K562 (cell line): ENCODE data around the gene PDLIM7. TPM values are rescaled to one million over a fixed set of nuclear protein-coding genes. Genes with fewer than 3 reads are reported as not detected.

Source experiments
- BRCA1 ChIP-seq, 2 experiments: fragments of 450-650 bp in 1 of 2; sonication (generic) in 1 of 2; formaldehyde crosslinking in 1 of 2; IDR thresholded peaks; 2 replicates each; pipeline versions ENCODE4 v1.5.0 to v1.6.1; 2017 to 2020; ENCODE audit warnings: mild to moderate bottlenecking in 1 of 2, missing genetic modification reagents in 1 of 2
- BRD9 ChIP-seq: fragments of 450-650 bp; IDR thresholded peaks from 2 replicates; pipeline ENCODE4 v1.6.1; 2018; ENCODE audit warnings: low read depth; ENCODE audit not compliant: partially characterized antibody
- BRF1 ChIP-seq: IDR thresholded peaks from 3 replicates; pipeline ENCODE4 v1.6.1; 2011; ENCODE audit warnings: borderline replicate concordance, mild to moderate bottlenecking; ENCODE audit not compliant: insufficient read length; ENCODE audit errors: extremely low read depth
- ESRRA ChIP-seq: fragments of 450-650 bp; IDR thresholded peaks from 2 replicates; pipeline ENCODE4 v1.6.1; 2014; ENCODE audit warnings: low read depth, mild to moderate bottlenecking, moderate library complexity, borderline replicate concordance
- GABPA ChIP-seq: fragments of 200-800 bp; sonication (Bioruptor generic); conservative IDR thresholded peaks from 2 replicates; pipeline ENCODE4 v1.6.1; 2016; ENCODE audit warnings: low read depth, missing genetic modification characterization, missing compliant biosample characterization
- GMEB1 ChIP-seq: fragments of 250-450 bp; sonication (Bioruptor Pico); IDR thresholded peaks from 2 replicates; pipeline ENCODE4 v1.4.0; 2020; ENCODE audit warnings: mild to moderate bottlenecking
- IFI16 ChIP-seq: fragments of 250-450 bp; sonication (Bioruptor Pico); IDR thresholded peaks from 2 replicates; pipeline ENCODE4 v2.1.2; 2022; ENCODE audit warnings: mild to moderate bottlenecking, inconsistent platforms
- MITF ChIP-seq: IDR thresholded peaks from 2 replicates; pipeline ENCODE4 v1.6.1; 2014; ENCODE audit warnings: antibody characterized with exemption
- PCBP1 ChIP-seq: fragments of 200-400 bp; formaldehyde crosslinking; IDR thresholded peaks from 2 replicates; pipeline ENCODE4 v1.6.1; 2018; ENCODE audit warnings: mild to moderate bottlenecking, low read depth, low read length; ENCODE audit not compliant: poor library complexity, severe bottlenecking
- PHF21A ChIP-seq: fragments of 450-650 bp; IDR thresholded peaks from 2 replicates; pipeline ENCODE4 v1.6.1; 2017; ENCODE audit warnings: low read depth, borderline replicate concordance
- PHF8 ChIP-seq: fragments of 200-600 bp; sonication (generic); IDR thresholded peaks from 2 replicates; pipeline ENCODE4 v1.6.1; 2012; ENCODE audit warnings: mixed run types, mild to moderate bottlenecking, inconsistent platforms, low read length, moderate library complexity, borderline replicate concordance
- PKNOX1 ChIP-seq: fragments of 450-650 bp; IDR thresholded peaks from 2 replicates; pipeline ENCODE4 v1.6.1; 2016
- RNF219 ChIP-seq: fragments of 250-450 bp; sonication (Bioruptor Pico); IDR thresholded peaks from 2 replicates; pipeline ENCODE4 v1.5.0; 2022; ENCODE audit warnings: mild to moderate bottlenecking
- SMARCE1 ChIP-seq: fragments of 450-650 bp; IDR thresholded peaks from 2 replicates; pipeline ENCODE4 v1.7.1; 2016; ENCODE audit warnings: mild to moderate bottlenecking
- SRSF9 ChIP-seq: fragments of 200-400 bp; formaldehyde crosslinking; IDR thresholded peaks from 2 replicates; pipeline ENCODE4 v1.6.1; 2017; ENCODE audit warnings: low read depth, low read length, borderline replicate concordance
- XRCC5 ChIP-seq: fragments of 200-400 bp; formaldehyde crosslinking; IDR thresholded peaks from 2 replicates; pipeline ENCODE4 v1.6.1; 2017; ENCODE audit warnings: low read depth, mild to moderate bottlenecking, low read length
- ZNF133 ChIP-seq: fragments of 250-450 bp; sonication (Bioruptor Pico); IDR thresholded peaks from 2 replicates; pipeline ENCODE4 v1.4.0; 2020; ENCODE audit warnings: mild to moderate bottlenecking
- ZNF217 ChIP-seq: sonication (generic); formaldehyde crosslinking; IDR thresholded peaks from 2 replicates; pipeline ENCODE4 v1.8.0; 2022; ENCODE audit warnings: mild to moderate bottlenecking, missing genetic modification reagents
- ZNF76 ChIP-seq: fragments of 250-450 bp; sonication (Bioruptor Pico); IDR thresholded peaks from 2 replicates; pipeline ENCODE4 v1.4.0; 2020; ENCODE audit warnings: mild to moderate bottlenecking, moderate library complexity, borderline replicate concordance
- ZNF79 ChIP-seq: fragments of 250-450 bp; sonication (Bioruptor Pico); IDR thresholded peaks from 2 replicates; pipeline ENCODE4 v1.4.0; 2020; ENCODE audit warnings: low read depth, mild to moderate bottlenecking, moderate library complexity
- polyA plus RNA-seq, 8 experiments: library from polyadenylated mRNA; depleted of rRNA in 4 of 8; stranded (reverse) in 5 of 8; unstranded in 3 of 8; fragments of >200 nt; fragmentation: Nextera tagmentation in 2 of 8; fragmentation: Illumina TruSeq in 1 of 8; extraction: Ambion mirVana in 2 of 8; extraction: Trizol in 1 of 8; gene quantifications; 2 replicates each; pipeline versions ENCODE4 v1.2.1 to v1.2.3, GENCODE V29; 2011 to 2014; ENCODE audit warnings: inconsistent platforms in 1 of 8, missing spikeins in 1 of 8
- total RNA-seq, 7 experiments: library from RNA; depleted of rRNA in 6 of 7; stranded (reverse); fragments of >200 nt in 6 of 7; fragmentation: Illumina TruSeq in 2 of 7; extraction: Trizol in 2 of 7; gene quantifications; 2 replicates each; pipeline versions ENCODE4 v1.2.1 to v1.2.3, GENCODE V29; 2011 to 2021; ENCODE audit warnings: low replicate concordance in 1 of 7

The PDLIM7 gene
- total and polyA plus RNA-seq, 9 of the 15 experiments (the other 6 are each of a cell fraction or from before 2014, with no cell fraction given) = 2.1 to 124 (median 32.6) TPM

- TF ChIP-seq PCBP1 (peak; percentile 65), XRCC5 (no peak), GMEB1 (CRISPR knock-in tag) (peak; percentile 86), PKNOX1 (peak; percentile 69), PHF21A (0 out of 2 replicates have a peak, but pooled peaks have one; percentile 55), GABPA (peak; percentile 52), ESRRA (peak; percentile 76; the same call in 1 of the 2 replicates), PHF8 (peak; percentile 84), ZNF79 (CRISPR knock-in tag) (no peak), ZNF133 (CRISPR knock-in tag) (0 out of 2 replicates have a peak, but pooled peaks have one; percentile 25), RNF219 (no peak), ZNF217 (no peak), BRCA1 (IDR thresholded peaks at IDR 0.05) (no peak), BRCA1 (CRISPR knock-in tag; IDR thresholded peaks at IDR 0.05) (no peak), ZNF76 (CRISPR knock-in tag) (peak; percentile 83; the same call in 1 of the 2 replicates), MITF (no peak; the same call in 1 of the 2 replicates), BRF1 (no peak), IFI16 (CRISPR knock-in tag) (no peak), SRSF9 (no peak), BRD9 (no peak), SMARCE1 (0 out of 2 replicates have a peak, but pooled peaks have one; percentile 12)
These were observed 19.5 kb upstream of the PDLIM7 start, which contains the start of gene DDX41 (continued) for GRCh38 chr5:177516601-177517568.
